GM19438 (cell line): ENCODE data around the gene RANBP3.
"Not testable (repeated sequence)": the region's sequence is repeated elsewhere in the genome, so short reads cannot be mapped to it uniquely, and the experiment has no call there.

Experiments
- ATAC-seq: cut with Tn5 transposase; IDR thresholded peaks from one replicate; pipeline ENCODE4 v1.9.1; 2021; ENCODE audit warnings: low read depth; ENCODE audit not compliant: unreplicated experiment

RANBP3 gene

GRCh38 chr19:5988517-5989387 is 10.8 kb upstream of the RANBP3 start:
- no peak for ATAC-seq

GRCh38 chr19:5987077-5987818 is 9.3 kb upstream of the RANBP3 start:
- no peak for ATAC-seq

GRCh38 chr19:5985837-5986236 is 7.9 kb upstream of the RANBP3 start:
- not testable (repeated sequence) for ATAC-seq

- no peak for ATAC-seq
Measured at GRCh38 chr19:5985098-5985783, 7.3 kb upstream of the RANBP3 start.

- ATAC-seq: no peak
Measured at GRCh38 chr19:5984600-5984999, 6.7 kb upstream of the RANBP3 start.

GRCh38 chr19:5983367-5983955 is 5.5 kb upstream of the RANBP3 start:
- no peak for ATAC-seq

- ATAC-seq: no peak
Measured at GRCh38 chr19:5978606-5979552, 939 bp upstream of the RANBP3 start.

- ATAC-seq: peak; percentile 11
Measured at GRCh38 chr19:5977222-5977784, 637 bp downstream of the RANBP3 start.

GRCh38 chr19:5976768-5977167 is 1.2 kb downstream of the RANBP3 start:
- no peak for ATAC-seq

GRCh38 chr19:5975388-5975728 is 2.6 kb downstream of the RANBP3 start:
- ATAC-seq: no peak

- no peak for ATAC-seq
Measured at GRCh38 chr19:5974721-5975387, 3.1 kb downstream of the RANBP3 start.

GRCh38 chr19:5973867-5974635 is 3.9 kb downstream of the RANBP3 start:
- no peak for ATAC-seq

- no peak for ATAC-seq
Measured at GRCh38 chr19:5973376-5973775, 4.6 kb downstream of the RANBP3 start.

GRCh38 chr19:5972355-5972731 is 5.6 kb downstream of the RANBP3 start:
- ATAC-seq: no peak

- ATAC-seq: no peak
Measured at GRCh38 chr19:5971714-5972354, 6.1 kb downstream of the RANBP3 start.

- no peak for ATAC-seq
Measured at GRCh38 chr19:5969476-5969875, 8.5 kb downstream of the RANBP3 start.

GRCh38 chr19:5968431-5969373 is 9.2 kb downstream of the RANBP3 start:
- ATAC-seq: no peak
